Fibroblast of pulmonary artery (primary cell): ENCODE measurements around the gene GDPD3.
"Not testable (repeated sequence)": the region's sequence is repeated elsewhere in the genome, so short reads cannot be mapped to it uniquely, and the experiment has no call there.

ENCODE experiments used
- DNase-seq: peaks from one replicate; pipeline ENCODE4 v3.0.0-alpha.2; 2010; ENCODE audit warnings: low read depth
- H3K4me3 ChIP-seq: replicated peaks from 2 replicates; pipeline ENCODE4 v1.5.1; 2011; ENCODE audit warnings: low read depth, mild to moderate bottlenecking, control low read depth, low read length, moderate library complexity
- TF ChIP-seq, protein P1 (sequence below): IDR thresholded peaks from 2 replicates; pipeline ENCODE4 v1.5.1; 2011; ENCODE audit warnings: mild to moderate bottlenecking, control low read depth, low read length, inconsistent platforms; ENCODE audit errors: missing control alignments

GDPD3 gene

DNA sequence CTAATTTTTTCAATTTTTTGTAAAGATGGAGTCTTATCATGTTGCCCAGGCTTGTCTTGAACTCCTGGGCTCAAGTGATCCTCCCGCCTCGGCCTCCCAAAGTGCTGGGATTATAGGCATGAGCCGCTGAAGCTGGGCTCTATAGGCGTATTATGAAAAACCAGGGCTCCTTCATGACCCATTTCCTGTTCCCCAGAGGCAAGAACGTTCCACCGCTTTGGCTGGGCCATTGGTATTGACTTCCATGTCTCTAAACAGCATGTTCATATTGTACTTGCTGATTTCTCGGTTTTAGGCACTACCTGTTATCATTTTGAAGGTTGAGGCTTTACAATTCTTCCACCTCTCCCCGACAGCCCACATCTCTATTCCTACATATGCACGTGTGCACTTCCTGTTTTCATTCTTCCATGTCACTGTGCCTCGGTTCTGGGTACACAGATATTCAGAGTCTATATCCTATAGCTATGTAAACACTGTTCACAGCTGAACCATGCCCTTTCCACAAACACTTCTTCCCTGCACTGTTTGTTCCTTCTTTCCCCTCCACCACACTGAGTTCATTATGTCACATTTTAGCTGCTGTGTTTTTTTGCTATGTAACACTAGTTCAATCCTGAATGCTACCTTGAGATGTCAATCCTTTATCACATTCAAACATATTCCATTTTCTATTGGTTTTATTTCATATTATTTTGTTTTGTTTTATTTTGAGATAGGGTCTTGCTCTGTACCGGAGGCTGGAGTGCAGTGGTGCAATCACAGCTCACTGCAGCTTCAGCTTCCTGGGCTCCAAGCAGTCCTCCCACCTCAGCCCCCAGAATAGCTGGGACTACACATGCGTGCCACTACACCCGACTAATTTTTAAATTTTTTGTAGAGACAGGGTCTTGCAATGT is 26.5 kb upstream of the GDPD3 start:
- no peak for DNase-seq
- H3K4me3 ChIP-seq: no peak overlapping the region
- TF ChIP-seq, protein P1, sequence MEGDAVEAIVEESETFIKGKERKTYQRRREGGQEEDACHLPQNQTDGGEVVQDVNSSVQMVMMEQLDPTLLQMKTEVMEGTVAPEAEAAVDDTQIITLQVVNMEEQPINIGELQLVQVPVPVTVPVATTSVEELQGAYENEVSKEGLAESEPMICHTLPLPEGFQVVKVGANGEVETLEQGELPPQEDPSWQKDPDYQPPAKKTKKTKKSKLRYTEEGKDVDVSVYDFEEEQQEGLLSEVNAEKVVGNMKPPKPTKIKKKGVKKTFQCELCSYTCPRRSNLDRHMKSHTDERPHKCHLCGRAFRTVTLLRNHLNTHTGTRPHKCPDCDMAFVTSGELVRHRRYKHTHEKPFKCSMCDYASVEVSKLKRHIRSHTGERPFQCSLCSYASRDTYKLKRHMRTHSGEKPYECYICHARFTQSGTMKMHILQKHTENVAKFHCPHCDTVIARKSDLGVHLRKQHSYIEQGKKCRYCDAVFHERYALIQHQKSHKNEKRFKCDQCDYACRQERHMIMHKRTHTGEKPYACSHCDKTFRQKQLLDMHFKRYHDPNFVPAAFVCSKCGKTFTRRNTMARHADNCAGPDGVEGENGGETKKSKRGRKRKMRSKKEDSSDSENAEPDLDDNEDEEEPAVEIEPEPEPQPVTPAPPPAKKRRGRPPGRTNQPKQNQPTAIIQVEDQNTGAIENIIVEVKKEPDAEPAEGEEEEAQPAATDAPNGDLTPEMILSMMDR: no peak

DNA sequence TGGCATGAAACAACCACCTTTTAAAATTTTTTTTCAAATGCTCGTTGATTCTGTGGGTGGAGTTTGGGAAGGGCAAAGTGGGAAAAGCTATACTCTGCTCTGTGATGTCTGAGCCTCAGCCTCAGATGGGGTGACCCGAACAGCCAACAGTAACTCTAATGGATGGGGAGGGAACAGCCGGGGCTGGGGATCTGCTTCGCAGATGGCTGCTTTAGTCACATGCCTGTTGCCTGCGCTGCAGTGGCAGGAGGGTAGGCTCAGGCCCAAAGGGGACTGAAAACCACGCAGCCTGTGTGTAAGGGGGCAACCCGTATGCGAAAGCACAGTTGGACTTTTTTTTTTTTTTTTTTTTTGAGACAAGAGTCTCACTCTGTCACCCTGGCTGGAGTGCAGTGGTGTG is 24.6 kb upstream of the GDPD3 start:
- no peak for DNase-seq
- TF ChIP-seq, protein P1: no peak

DNA sequence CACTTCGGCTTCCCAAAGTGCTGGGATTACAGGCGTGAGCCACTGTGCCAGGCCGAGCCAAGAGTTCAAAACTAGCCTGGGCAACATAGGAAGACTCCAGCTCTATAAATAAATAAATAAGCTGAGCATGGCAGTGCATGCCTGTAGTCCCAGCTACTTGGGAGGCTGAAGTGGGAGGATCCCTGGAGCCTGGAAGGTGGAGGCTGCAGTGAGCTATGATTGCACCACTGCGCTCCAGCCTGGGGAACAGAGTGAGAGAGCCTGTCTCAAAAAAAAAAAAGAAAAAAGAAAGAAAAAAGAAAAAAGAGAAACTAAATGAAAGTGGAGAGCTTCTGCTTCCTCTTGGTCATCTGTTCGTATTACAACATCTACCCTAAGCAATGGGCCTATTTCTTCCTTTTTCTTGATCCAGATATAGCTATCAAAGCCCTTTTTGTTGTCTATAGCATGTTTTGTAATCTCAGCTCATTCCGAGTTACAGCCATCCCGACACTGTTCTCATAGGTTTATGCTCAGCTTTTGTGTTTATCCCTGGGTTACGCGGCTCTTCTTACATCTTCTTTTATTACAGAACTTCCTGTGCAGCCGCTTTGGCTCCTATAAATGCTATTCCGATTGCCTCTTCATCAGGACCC is 23.8 kb upstream of the GDPD3 start:
- DNase-seq: no peak
- H3K4me3 ChIP-seq: no peak overlapping the region
- TF ChIP-seq, protein P1: no peak

More for the DNA sequence above, 24.6 kb upstream of the GDPD3 start:
- no peak overlapping the region for H3K4me3 ChIP-seq

DNA sequence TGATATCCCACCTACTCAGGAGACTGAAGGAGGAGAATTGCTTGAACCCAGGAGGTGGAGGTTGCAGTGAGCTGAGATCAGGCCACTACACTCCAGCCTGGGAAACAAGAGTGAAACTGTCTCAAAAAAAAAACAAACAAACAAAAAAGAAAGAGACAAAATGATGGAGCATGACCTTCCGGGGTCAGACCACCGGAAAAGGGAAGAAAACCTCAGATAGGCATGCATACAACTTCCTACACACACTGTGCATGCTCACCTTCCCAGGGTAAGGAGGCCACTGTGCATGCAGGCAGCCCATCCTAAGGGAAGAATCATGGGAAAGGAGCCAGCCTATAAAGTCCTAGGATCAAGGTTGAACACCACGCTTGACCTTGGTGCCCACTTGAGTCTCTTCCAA is 19.3 kb upstream of the GDPD3 start:
- TF ChIP-seq, protein P1: no peak
- no peak overlapping the region for H3K4me3 ChIP-seq
- DNase-seq: no peak

DNA sequence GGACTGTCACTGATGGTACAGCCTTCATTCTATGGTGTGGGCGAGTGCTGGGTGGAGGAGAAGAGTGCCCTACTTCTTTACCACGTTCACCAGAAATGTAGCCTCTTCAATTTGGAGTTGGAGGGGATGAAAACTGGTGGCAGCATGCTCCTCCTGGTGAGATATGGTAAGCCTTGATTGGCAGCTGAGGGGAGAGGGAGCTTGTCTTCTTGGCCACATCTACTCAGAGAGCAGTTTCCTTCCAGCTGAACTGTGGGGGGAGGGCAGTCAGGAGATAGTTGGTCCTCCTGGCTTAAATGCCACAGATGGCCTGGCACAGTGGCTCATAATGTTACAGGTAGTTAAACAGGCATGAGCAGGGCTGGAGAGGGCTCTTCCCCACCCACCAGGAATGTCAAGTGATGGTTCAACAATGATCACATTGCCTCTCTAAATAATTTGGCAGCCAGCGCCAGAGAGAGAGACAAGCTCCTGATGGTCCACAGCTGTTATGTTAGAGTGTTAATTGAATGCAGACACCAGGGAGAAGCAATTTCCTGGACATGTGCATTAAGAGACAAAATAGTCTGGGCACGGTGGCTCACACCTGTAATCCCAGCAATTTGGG is 18.6 kb upstream of the GDPD3 start:
- no peak for DNase-seq
- TF ChIP-seq, protein P1: no peak
- H3K4me3 ChIP-seq: no peak overlapping the region

DNA sequence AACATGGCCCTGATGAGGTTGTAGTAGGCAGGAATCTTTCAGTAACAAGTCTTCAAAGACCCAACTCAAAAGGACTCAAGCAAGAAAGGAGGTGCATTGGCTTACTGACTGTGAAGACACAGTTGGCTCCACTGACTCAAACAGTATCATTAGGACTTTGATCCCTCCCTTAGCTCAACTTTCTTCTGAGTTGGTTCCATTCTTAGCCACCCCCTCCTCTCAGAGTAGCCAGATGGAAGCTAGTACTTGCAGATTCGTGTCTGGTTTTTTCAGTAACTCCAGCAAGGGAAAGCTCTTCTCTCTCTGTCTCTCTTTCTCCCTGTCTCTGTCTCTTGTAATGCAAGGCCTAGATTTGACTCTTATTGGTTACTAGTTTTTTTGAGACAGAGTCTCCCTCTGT is 14.7 kb upstream of the GDPD3 start:
- no peak overlapping the region for H3K4me3 ChIP-seq
- TF ChIP-seq, protein P1: no peak
- no peak for DNase-seq

DNA sequence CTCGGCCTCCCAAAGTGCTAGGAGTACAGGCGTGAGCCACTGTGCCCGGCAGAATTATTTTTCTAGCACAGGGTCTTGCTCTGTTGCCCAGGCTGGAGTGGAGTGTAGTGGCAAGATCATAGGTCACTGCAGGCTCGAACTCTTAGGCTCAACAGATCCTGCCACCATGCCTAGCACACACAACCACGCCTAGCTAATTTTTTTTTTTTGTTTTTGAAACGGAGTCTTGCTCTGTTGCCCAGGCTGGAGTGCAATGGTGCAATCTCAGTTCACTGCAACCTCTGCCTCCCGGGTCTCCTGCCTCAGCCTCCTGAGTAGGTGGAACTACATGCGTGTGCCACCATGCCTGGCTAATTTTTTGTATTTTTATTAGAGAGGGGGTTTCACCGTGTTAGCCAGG is 12.4 kb upstream of the GDPD3 start:
- DNase-seq, H3K4me3 ChIP-seq: not testable (repeated sequence)
